OCI-LY3 (cell line): ENCODE data around the gene MRC2.
A peak's percentile ranks its signal among the peaks of the same experiment; 100 is the strongest.
"Not testable (repeated sequence)": the region's sequence is repeated elsewhere in the genome, so short reads cannot be mapped to it uniquely, and the experiment has no call there.

Experiments used
- H2AFZ ChIP-seq: fragments of 200-600, 300-600 bp; shearing (Covaris generic); 2 replicates; pipeline ENCODE4 v1.6.0; 2014; ENCODE audit warnings: antibody characterized with exemption, low read depth, low read length
- H3K27ac ChIP-seq: fragments of 200-600, 300-600 bp; sonication (generic); 2 replicates; pipeline ENCODE4 v1.5.1; 2014; ENCODE audit warnings: mild to moderate bottlenecking, low read length, moderate library complexity, mixed read lengths
- H3K27me3 ChIP-seq: fragments of 200-600, 300-600 bp; sonication (generic); 2 replicates; pipeline ENCODE4 v1.6.1; 2014; ENCODE audit warnings: low read depth, low read length, mixed read lengths
- H3K36me3 ChIP-seq: fragments of 200-600, 300-600 bp; sonication (generic); replicated peaks from 2 replicates; pipeline ENCODE3; 2014; ENCODE audit warnings: low read depth, low read length, mixed read lengths
- H3K4me1 ChIP-seq: fragments of 300-600, 200-600 bp; sonication (generic); 2 replicates; pipeline ENCODE4 v1.6.1; 2014; ENCODE audit warnings: low read length, mixed read lengths
- H3K4me2 ChIP-seq: fragments of 200-600, 300-600 bp; sonication (generic); 2 replicates; pipeline ENCODE4 v1.6.1; 2014; ENCODE audit warnings: low read length, mixed read lengths
- H3K4me3 ChIP-seq: fragments of 300-600, 200-600 bp; sonication (generic); 2 replicates; pipeline ENCODE4 v1.5.1; 2014; ENCODE audit warnings: antibody characterized with exemption, mild to moderate bottlenecking, low read length, moderate library complexity
- H3K79me2 ChIP-seq: fragments of 300-600, 200-600 bp; shearing (Covaris generic); 2 replicates; pipeline ENCODE4 v1.6.1; 2014; ENCODE audit warnings: mild to moderate bottlenecking, low read length, mixed read lengths
- H3K9ac ChIP-seq: fragments of 300-600, 200-600 bp; shearing (Covaris generic); 2 replicates; pipeline ENCODE4 v1.6.0; 2014; ENCODE audit warnings: mild to moderate bottlenecking, low read length, moderate library complexity
- H3K9me3 ChIP-seq: fragments of 200-600, 300-600 bp; shearing (Covaris generic); 2 replicates; pipeline ENCODE4 v1.6.1; 2014; ENCODE audit warnings: low read length, mixed read lengths; ENCODE audit not compliant: insufficient read depth
- H4K20me1 ChIP-seq: fragments of 200-600, 300-600 bp; sonication (generic); 2 replicates; pipeline ENCODE4 v1.6.1; 2016; ENCODE audit warnings: low read length, mixed read lengths; ENCODE audit not compliant: insufficient read depth
- EZH2phosphoT487 ChIP-seq: fragments of 200-600 bp; shearing (Covaris generic); IDR thresholded peaks from 2 replicates; pipeline ENCODE4 v1.6.1; 2018; ENCODE audit warnings: antibody characterized with exemption, mixed run types, low read depth
- TF ChIP-seq, protein P1 (sequence below): fragments of 200-600, 300-600 bp; sonication (generic); IDR thresholded peaks from 2 replicates; pipeline ENCODE4 v1.5.1; 2014; ENCODE audit warnings: antibody characterized with exemption, low read length, low read depth

Gene MRC2

DNA sequence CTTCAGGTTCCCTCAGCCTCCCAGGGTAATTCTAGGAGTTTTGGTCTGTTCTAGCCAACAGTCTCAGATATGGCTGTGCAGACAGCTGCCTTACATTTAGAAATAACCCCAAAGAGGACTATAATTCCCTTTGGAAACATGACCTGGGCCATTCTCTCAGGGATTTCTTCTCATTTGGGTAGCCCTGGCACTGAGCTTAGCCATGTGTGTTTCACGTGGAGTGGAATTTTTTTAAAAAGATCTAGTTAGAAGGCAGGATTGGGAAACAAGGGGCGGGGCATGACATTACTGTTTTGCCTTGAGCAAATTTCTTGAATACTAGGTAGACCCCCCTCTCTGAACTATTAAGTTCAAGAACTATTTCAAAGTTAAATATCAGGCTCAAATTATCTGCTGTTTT lies 29.6 kb upstream of the MRC2 start:
- Histone ChIP-seq H4K20me1 (0 out of 2 replicates have a peak, but pooled peaks cover 4% of the 10 kb centered on the region), H2AFZ (no peak overlapping the region), H3K27me3 (no peaks in the 10 kb centered on the region), H3K79me2 (no peaks in the 10 kb centered on the region), H3K9me3 (no peaks in the 10 kb centered on the region), H3K36me3 (peaks cover 52% of the 10 kb centered on the region), H3K4me3 (no peak overlapping the region), H3K9ac (no peak overlapping the region), H3K27ac (no peak overlapping the region), H3K4me2 (no peak overlapping the region), H3K4me1 (no peaks in the 10 kb centered on the region)
- TF ChIP-seq EZH2phosphoT487 = no peak
- TF ChIP-seq, protein P1, sequence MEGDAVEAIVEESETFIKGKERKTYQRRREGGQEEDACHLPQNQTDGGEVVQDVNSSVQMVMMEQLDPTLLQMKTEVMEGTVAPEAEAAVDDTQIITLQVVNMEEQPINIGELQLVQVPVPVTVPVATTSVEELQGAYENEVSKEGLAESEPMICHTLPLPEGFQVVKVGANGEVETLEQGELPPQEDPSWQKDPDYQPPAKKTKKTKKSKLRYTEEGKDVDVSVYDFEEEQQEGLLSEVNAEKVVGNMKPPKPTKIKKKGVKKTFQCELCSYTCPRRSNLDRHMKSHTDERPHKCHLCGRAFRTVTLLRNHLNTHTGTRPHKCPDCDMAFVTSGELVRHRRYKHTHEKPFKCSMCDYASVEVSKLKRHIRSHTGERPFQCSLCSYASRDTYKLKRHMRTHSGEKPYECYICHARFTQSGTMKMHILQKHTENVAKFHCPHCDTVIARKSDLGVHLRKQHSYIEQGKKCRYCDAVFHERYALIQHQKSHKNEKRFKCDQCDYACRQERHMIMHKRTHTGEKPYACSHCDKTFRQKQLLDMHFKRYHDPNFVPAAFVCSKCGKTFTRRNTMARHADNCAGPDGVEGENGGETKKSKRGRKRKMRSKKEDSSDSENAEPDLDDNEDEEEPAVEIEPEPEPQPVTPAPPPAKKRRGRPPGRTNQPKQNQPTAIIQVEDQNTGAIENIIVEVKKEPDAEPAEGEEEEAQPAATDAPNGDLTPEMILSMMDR = no peak

DNA sequence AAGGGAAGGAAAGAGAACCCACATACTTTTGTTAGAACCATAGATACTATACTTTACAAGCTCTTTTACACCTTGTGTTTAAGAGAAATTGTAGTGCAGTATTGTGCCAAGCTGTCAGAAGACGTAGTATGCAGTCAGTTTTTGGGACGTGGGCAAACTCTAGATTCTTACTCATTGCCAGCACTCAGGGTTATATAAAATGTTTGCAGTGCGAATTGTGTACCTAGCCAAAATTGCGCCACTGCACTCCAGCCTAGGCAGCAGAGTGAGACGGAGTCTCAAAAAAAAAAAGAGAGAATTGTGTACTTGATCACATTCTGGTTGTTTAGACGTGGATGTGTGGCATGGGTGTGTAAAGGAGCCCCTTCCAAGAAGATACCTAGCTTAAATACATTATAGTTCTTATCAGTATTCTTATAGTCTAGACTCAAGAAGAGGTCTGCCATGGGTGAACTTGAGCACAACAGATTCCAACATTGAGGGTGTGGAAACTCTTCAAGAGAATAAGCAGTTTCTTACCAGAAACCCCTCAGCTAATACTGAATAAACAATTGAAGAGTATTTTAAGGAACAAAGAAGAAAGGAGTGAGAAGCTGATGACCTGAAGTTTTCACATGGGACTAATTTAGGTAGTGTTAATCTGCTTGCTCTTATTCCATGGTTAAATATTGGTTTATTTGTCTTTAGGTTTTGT lies 27.4 kb upstream of the MRC2 start:
- H3K4me3 ChIP-seq = no peak overlapping the region
- no peak overlapping the region for H3K4me2 ChIP-seq
- no peaks in the 10 kb centered on the region for H3K9me3 ChIP-seq
- 0 out of 2 replicates have a peak, but pooled peaks cover 4% of the 10 kb centered on the region for H4K20me1 ChIP-seq
- TF ChIP-seq, protein P1 = no peak
- TF ChIP-seq EZH2phosphoT487 = no peak
- H3K27ac ChIP-seq = no peak overlapping the region
- H3K36me3 ChIP-seq = peaks cover 53% of the 10 kb centered on the region
- no peak overlapping the region for H2AFZ ChIP-seq
- H3K9ac ChIP-seq = no peak overlapping the region
- no peaks in the 10 kb centered on the region for H3K4me1 ChIP-seq
- no peaks in the 10 kb centered on the region for H3K79me2 ChIP-seq
- no peaks in the 10 kb centered on the region for H3K27me3 ChIP-seq

GRCh38 chr17:62600805-62601204 lies 26.7 kb upstream of the MRC2 start:
- H3K4me2 ChIP-seq = no peak overlapping the region
- H3K36me3 ChIP-seq = peaks cover 47% of the 10 kb centered on the region
- H4K20me1 ChIP-seq = 0 out of 2 replicates have a peak, but pooled peaks cover 4% of the 10 kb centered on the region
- no peak overlapping the region for H3K9ac ChIP-seq
- TF ChIP-seq, protein P1 = no peak
- no peak for TF ChIP-seq EZH2phosphoT487
- no peak overlapping the region for H2AFZ ChIP-seq
- no peak overlapping the region for H3K4me3 ChIP-seq
- no peaks in the 10 kb centered on the region for H3K9me3 ChIP-seq
- no peaks in the 10 kb centered on the region for H3K79me2 ChIP-seq
- H3K27me3 ChIP-seq = no peaks in the 10 kb centered on the region
- H3K4me1 ChIP-seq = no peaks in the 10 kb centered on the region
- H3K27ac ChIP-seq = no peak overlapping the region

GRCh38 chr17:62601471-62601870 lies 26.0 kb upstream of the MRC2 start:
- no peak overlapping the region for H2AFZ ChIP-seq
- TF ChIP-seq EZH2phosphoT487 = no peak
- TF ChIP-seq, protein P1 = 0 out of 2 replicates have a peak, but pooled peaks have one; percentile 15
- H3K79me2 ChIP-seq = no peaks in the 10 kb centered on the region
- peaks cover 47% of the 10 kb centered on the region for H3K36me3 ChIP-seq
- H4K20me1 ChIP-seq = 0 out of 2 replicates have a peak, but pooled peaks cover 4% of the 10 kb centered on the region
- H3K9ac ChIP-seq = no peak overlapping the region
- no peaks in the 10 kb centered on the region for H3K27me3 ChIP-seq
- no peak overlapping the region for H3K27ac ChIP-seq
- H3K9me3 ChIP-seq = no peaks in the 10 kb centered on the region
- H3K4me1 ChIP-seq = no peaks in the 10 kb centered on the region
- H3K4me2 ChIP-seq = no peak overlapping the region
- H3K4me3 ChIP-seq = no peak overlapping the region

- not testable (repeated sequence) for H3K4me1 ChIP-seq, H3K4me3 ChIP-seq, H2AFZ ChIP-seq, H3K27me3 ChIP-seq, H3K4me2 ChIP-seq, H3K79me2 ChIP-seq, H3K9ac ChIP-seq, H4K20me1 ChIP-seq, H3K9me3 ChIP-seq, H3K27ac ChIP-seq
- H3K36me3 ChIP-seq = peaks cover 44% of the 10 kb centered on the region
Observed at GRCh38 chr17:62603783-62604182, 23.7 kb upstream of the MRC2 start.
